GM21825 (cell line): Measurements from ENCODE around the gene SKAP1.

Experiments
- ATAC-seq: cut with Tn5 transposase; IDR thresholded peaks from one replicate; pipeline ENCODE4 v1.9.1; 2021; ENCODE audit warnings: mild to moderate bottlenecking, moderate library complexity; ENCODE audit not compliant: unreplicated experiment

The SKAP1 gene

DNA sequence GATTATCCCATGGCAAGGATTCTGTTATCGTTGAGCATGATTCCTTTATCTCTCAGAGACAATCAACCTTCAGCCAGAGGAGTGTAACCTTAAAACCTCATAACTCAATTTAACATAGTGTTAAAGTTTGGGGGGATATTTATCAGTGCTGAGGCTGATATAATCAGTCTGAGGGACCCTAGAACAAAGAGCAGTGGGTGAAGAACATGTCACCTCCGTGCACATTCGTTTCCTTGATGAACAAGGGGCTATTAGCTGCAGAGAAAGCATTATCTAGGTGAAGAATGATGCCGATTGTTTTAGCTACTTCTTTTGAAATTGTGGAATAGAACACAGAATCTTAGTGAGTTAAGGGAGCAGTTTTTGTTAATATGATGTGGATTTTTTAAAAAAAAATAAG is 99.1 kb downstream of the SKAP1 start:
- ATAC-seq = no peak

DNA sequence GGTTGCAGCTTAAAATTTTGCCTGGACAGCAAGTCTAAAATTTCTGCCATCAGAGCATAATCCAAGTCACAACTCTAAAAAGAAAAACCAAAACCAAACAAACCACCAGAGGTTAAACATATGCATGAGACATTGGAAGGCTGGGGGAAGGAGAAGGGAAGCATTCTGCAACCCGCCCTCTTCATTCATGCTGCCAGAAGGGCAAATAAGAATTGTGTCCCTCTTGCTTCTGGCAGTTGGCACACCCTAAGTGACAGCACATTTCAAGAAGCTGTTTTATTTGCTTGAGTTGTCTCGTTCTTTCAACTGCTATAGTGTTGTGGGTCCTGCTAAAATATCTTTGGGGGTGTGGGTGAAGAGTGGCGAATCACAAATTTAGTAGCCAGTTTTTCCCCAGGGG is 99.6 kb downstream of the SKAP1 start:
- no peak for ATAC-seq

DNA sequence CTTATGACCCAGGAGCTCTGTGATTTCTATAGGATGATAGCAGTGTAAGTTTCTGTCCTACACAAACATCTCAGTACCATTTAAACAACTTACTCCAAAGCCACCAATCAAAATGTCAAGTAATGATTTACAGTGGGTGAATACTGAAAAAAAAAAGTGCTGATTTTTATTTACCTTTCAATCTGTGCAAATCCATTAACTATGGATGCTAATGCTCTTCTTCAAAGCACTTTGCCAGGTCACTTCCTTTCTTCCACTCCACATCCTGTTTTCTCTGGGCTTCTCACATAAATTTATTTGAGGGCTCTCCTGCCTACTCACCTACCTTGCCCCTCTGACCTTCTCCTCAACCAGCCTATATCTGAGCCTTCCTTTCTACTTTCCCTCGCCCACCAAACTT is 101.6 kb downstream of the SKAP1 start:
- no peak for ATAC-seq

DNA sequence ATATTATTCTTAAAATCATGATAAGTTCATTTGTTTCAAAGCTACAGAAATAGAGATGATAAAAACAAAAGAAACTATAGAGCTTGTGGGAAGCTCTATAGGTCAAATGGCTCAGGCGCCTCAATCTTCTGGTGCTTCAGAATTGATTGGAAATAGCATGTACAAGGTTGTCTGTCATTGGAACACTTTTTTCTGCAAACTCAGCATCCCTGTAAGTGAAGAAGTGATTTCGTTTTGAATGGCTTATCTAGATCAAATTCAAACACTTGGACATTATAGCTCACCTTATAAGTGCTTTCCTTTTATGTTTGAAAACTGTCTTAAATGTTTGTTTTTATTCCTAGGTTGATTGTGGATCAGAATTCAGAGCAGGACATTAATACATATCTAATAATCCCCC is 103.7 kb downstream of the SKAP1 start:
- no peak for ATAC-seq

DNA sequence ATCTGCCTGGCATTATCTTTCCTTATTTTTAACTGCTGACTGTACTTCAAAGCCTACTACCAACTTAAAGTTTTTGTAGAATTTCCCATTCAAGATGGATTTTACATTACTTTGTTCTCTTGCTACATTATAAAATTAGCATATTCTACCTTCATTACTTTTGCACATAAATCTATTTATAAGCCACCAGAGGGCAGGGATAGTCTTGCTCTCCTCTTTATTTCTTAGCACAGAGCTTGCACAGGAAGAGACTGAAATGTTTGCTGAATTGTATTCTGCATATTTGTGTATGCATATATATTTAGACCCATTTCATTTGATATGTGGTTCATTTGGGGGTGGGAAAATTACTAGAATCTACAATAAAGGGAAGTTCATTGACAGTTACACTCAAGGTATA is 108.0 kb downstream of the SKAP1 start:
- no peak for ATAC-seq

DNA sequence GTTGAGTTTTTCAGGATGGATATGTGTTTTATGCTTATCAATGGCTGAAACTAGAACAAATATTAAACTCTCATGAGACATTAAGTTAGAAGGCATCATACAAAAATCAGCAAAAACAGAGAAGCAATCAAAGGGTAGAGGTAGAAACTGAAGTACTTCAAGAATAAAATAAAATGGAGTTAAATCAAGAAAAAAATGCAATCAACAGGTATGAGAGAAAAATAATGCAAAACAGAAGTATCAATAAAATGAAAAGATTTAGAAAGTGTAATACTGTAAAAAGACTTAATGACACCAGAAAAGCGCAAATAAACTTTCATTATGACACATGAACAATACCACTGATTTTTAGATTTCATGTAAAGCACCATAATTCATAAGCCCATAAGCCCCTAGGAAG is 112.3 kb downstream of the SKAP1 start:
- ATAC-seq = no peak

DNA sequence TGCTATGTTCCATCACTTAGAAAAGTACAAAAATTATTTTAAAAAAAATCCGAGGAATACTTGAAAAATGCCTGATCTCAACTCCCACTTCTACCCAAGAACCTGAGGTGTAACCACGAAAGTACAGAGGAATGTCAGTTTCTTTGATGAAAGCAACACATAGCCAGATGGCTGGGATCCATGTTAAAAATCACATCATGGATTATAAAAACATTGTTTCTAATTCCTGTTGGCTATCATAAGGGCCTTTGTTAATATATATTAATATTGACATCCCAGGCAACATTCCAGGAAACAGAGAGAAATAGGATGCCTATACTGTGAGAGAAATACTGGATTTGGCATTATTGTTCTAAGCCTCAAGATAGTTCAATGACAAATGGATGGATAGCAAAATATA is 115.3 kb downstream of the SKAP1 start:
- ATAC-seq = no peak

DNA sequence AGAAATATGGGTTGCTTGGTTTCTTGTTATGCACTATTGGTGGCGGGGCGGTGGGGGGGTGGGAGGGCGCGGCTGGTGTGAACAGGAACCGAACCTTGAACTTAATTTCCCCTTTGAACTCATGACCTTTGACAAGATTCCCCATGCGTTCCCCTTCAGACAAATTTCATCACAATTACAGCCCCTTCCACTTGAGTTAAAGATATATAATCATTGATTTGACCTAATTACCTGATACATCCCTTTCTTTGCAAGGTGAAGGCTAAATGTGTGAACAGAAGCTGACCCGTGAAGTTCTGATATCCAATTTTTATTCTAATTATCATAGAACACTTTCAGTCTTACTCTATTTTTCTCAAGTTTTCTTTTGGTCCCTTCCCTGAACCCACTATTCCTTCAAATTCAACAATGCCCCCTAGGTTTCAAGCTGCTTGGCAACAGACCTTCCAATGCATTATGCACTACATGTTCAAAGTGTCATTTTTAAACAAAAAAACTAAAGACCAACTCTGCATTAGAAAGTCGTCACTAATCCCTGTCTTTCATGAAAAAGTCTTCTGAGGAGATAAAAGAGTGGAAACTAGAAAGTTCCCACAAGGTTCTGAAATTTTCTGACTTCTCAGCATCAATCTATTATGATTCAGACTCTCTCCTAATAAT is 116.8 kb downstream of the SKAP1 start:
- no peak for ATAC-seq

DNA sequence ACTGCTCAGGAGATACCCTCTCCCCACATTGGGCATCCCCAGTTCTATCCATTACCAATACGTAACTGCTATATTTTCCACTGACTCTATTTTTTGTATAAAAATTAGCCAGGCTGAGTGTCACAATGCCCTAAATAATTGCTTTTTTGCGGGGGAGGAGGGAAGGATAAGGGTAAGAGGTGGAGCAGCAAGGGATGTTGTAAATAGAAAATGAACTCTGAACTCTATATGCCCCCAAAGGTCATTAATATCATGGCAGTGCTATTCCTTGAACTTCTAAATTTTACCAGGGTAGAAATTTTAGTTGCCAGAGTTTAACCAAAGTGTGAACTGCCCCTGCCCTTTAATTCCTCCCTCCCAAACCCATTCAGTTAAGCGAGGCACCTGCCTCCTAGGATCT is 118.7 kb downstream of the SKAP1 start:
- no peak for ATAC-seq

DNA sequence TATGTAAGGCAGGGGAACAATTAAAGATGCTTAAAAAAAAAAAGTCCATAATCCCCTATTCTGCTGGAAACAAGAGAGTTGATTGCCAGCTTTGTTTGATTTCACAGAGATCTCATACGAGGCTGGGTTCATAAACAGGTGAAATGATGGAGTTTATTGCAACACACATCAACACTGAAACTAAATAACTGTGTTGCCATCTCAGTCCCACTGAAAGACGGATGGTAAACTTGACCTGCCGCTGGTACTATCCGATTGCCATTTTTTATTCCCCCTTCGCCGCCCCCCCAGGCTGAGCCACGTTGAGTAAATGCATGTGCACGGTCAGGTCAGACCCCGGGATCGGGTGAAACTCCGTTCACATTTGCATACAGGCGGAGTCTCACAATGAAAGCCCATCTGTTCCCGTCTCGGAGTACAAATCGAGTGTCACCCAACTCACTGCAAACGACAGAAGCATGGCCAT is 119.2 kb downstream of the SKAP1 start:
- no peak for ATAC-seq

DNA sequence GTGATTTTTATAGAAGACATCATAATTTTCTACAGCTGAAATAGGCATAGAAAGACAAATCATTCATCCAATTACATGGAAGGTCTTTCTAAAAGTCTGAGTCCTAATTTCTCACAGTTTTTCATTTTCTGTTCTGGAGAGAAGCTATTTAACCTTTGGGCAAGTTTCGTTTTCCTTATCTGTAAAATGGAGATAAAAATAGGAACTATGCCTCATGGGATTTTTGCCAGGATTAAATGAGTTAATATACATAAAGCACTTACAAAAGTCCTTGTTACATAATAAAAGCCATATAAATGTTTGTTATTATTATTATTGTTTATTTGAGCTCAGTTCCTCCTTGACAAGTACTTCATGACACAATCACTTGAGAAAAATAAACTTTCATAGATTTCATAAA is 121.4 kb downstream of the SKAP1 start:
- ATAC-seq = no peak

DNA sequence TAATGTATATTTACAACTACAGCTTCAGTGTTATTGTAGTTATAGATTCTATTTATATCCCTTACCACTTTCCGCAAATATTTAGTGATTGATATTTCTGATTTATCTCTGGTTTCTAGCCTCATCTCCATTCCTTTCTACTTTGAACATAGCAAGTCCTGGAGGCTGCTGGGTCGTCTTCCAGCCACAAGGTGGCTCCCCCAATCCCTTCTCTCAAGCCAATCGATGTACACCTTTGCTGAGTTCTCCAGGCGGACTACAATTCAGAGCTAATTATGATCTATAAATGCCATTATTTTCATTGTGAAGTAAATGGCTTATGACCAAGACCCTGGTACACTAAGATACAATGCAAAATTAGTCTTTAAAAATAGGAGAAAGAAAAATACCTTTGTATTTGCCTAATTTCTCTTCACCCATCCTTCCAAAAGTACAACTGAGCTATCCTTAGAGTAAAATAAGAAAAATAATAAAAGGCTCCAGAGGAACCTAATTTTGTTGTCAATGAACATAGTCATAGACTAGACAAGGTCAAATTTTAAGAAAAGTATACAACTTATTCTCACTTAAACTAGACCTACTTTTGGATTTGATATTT is 122.1 kb downstream of the SKAP1 start:
- ATAC-seq = no peak

DNA sequence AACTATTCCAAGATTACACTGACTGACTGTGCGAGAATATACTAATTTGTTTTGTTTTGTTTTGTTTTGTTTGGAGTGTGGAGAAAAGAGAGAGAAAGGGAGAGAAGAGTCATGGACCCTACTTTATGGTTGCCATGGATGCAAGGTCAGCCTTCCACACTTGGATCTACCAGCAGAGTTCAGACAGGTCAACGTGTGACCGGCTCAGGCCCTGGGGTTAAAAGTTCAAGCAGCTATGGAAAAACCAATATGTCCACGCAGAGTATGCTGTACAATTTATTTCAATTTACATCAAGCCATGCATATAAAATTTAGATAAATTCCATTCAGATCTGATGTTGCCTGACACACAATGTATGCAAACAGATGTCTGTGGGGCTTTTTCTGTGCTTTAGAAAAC is 122.8 kb downstream of the SKAP1 start:
- ATAC-seq = no peak

DNA sequence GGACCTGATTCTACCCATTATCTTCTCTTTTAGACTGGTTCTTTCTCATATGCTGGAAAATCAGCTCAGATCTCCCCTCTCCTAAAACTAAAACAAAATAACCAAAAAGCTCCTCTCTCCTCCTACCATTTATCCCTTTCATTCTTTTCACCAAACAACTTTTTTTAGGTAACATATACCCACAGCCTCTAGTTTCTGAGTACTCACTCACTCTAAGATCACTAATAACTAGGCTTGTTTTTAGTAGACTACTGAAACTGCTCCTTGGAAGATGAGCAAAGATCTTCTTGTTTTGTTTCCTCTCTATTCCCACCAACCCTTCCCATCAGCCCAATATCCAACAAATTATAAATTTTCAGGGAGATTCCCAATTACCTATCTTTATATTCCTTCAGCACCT is 129.0 kb downstream of the SKAP1 start:
- no peak for ATAC-seq

DNA sequence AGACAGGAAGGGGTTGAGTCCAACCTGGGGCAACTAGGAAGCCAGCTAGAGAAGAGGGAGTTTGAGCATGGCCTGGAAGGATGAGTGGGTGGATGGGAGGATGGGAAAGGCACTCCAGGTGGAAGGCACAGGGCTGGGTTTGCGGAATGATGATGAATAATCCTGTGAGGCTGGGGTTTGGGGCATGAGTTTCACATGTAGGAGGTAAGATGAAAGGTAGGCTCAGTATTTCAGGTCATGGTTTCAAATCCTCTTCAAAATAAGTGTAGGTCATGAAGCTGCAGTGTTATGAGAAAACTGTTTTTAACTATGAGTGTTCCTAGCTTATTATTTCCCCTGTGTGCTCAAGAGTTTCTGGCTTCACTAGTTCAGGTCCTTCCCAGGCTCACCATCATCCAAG is 130.3 kb downstream of the SKAP1 start:
- ATAC-seq = no peak

DNA sequence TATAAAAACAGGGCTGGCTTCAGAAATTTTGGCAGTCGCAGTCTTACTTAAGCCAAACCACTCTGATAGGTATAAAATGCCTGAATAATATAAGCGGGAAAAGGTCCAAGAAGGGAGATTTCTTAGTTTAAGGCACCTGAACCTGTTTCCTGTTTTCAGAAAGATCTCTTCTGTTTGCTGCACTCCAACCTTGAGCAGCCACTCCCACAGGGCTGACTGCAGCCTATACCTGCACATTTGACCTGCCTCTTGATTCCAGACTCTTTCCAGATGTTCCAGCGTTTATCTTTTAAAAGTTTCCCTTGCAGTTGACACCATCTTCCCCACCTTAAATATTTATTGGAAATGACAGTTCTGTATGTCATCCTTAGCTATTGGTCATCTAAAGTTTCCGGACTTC is 132.2 kb downstream of the SKAP1 start:
- ATAC-seq = no peak

DNA sequence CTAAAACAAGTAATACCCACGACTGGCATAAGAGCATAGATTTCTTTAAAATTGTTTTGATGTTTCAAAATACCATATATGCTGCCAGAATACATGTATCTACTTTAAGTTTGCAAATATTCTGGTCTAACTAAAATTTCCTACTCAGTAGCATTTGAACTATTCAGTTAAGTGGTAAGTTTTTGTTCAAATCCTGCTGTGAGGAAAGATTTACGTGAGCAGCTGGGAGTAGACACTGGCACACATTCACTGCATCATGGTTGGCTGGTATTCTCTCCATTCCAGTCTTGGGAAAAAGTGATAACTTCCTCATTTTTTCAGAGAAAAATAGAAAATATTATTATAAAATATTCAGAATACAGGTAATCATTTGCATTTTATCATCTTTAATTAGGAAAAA is 133.6 kb downstream of the SKAP1 start:
- no peak for ATAC-seq

DNA sequence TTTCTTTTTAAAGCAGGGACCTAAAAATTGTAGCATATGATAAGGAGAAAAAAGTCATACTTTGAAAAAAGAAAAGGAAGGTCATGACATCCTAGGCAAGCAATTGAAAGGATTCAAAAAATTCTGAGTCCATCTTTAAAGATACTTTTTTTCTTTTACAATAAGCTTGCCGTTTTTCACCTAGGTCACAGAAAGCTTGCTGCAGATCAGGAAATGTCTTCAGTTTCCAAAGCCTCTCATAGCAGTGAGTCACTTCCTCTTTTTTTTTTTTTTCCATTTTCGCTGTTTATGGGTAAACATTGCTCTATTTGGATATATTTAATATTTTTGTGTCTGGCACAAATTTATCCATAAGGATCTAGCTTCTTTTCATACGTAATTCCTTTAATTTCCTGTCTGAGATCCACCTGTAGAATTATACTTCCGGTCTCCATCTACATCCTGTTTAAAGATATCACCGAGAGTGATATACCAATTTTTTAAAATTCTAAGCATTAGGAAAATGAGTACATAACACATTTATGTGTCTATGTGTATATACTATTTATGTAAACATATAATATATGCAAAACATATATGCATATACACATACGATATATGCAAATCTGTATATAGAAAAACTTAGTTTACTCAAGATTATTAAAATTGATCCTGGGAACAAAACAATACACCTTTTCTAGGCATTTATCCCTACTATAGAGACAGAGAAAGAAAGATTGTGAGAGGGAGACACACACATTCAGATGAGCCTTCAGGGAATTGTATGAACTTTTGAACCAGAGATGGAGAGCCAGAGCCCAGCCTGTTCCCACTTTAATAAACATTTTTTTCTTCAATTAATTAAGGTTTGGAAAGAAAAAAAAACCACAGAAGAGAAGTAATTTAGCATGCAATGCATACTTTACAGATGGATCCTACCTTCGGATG is 134.4 kb downstream of the SKAP1 start:
- no peak for ATAC-seq

DNA sequence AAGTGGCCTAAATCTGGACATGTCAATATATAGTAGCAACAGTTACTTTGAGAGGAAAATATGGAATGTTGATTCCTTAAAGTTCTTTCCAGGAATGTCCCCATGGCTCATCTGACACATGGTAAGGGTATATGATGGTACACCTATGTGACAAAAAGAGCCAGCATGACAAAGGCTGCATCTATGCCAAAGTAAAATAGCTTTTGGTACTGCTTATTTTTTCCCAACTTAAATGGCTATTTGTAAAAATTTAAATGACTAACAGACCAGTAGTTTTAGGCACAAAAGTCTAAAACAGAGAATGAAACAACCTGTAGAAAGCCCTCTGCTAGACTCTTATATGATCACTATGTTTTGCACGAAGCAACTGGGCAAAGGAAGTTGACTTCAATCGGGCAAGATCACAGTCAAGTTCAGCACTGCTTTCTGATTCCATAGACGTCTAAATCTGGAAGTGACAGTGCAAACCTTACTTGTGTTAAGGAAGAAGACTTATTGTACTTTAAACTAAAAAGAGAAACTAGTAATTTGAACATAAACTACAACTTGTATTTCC is 135.1 kb downstream of the SKAP1 start:
- ATAC-seq = no peak

DNA sequence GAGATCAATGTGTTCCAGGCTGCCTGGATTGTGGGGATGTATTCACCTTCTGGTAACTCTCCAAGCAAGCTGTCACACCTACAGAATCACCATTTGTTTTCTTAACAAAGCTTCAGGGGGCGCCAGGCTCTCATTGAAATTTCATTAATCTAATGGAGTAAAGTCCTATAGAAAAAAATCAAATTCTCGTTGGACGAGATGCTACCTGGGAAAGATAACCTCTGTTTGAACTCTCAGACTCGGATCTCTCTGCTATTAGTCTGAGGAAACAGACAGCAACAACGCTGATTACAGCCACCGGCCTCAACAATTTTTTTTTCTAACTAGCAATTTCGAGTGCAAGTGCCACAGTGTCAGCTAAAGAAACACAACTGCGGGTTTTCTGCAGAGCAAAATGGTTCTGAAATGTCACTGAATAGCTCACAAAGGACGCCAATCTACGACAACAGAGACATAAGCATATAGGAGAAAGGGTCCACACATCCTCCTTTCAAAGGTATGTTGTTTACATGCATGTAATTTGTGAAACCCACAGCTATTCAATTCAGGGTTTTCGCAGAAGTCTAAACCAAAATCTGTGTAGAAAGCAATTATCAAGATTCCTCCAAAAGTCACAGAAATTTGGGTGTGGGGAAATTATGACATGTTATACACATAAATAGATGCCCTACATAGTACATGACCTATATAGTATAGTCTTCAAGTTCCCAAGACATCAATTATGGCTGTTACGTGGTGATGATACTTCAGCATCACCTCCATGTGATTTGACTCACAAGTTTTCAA is 135.8 kb downstream of the SKAP1 start:
- ATAC-seq = no peak
